HuH-7.5 (cell line): ENCODE data around the gene PPHLN1.

Source experiments
- DNase-seq: peaks from one replicate; pipeline ENCODE4 v3.0.0; 2011; ENCODE audit warnings: low spot score

The PPHLN1 gene, protein sequence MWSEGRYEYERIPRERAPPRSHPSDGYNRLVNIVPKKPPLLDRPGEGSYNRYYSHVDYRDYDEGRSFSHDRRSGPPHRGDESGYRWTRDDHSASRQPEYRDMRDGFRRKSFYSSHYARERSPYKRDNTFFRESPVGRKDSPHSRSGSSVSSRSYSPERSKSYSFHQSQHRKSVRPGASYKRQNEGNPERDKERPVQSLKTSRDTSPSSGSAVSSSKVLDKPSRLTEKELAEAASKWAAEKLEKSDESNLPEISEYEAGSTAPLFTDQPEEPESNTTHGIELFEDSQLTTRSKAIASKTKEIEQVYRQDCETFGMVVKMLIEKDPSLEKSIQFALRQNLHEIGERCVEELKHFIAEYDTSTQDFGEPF

DNA sequence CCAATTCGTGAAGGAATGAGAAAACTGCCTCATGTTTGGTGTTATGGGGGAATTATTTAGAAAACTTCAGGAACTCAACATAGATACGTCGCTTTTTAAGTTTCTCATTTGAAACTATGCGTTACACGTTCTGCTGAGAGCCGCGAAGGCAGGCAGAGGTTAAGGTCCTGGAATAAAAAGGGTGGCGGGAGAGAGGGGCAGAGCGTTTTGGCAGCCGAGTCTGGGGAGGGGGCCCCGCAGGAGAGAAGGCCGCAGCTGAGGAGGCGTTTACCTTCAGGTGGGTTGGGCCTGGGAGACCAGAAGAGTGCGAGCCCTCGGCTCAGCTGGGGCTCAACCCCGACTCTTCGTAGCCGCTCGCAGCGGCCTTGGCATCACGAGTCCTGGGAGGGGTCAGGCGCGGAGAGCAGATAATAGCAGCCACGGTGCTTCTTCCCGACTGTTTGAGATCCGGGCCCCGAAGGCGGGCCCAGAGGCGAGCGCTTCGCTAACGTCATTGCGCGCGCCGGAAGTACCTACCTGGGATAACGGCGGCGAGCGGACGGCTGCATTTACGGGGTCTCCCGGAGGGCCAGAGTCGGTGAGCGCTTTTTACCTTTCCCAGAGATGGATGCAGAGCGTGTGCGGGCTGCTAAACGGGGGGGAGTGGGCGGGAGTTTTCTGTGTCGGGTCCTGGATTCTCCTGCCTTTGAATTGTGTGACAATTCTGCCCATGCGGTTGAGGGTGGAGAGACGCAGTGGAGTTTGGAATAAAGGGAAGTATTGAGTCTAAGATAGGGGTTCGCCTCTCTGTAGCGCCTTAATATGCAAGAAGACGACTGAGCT, at the start of gene PPHLN1, which contains the start of gene ZCRB1:
Gene PPHLN1 (plus strand): TSS at position 515 of the 822 bp plus-strand sequence. CDS start 9,736 bp downstream, outside the sequence.
Gene ZCRB1 (minus strand): TSS at position 442 of the 822 bp plus-strand sequence. CDS start 1,992 bp downstream, outside the sequence.
- peak; percentile 70 for DNase-seq

DNA sequence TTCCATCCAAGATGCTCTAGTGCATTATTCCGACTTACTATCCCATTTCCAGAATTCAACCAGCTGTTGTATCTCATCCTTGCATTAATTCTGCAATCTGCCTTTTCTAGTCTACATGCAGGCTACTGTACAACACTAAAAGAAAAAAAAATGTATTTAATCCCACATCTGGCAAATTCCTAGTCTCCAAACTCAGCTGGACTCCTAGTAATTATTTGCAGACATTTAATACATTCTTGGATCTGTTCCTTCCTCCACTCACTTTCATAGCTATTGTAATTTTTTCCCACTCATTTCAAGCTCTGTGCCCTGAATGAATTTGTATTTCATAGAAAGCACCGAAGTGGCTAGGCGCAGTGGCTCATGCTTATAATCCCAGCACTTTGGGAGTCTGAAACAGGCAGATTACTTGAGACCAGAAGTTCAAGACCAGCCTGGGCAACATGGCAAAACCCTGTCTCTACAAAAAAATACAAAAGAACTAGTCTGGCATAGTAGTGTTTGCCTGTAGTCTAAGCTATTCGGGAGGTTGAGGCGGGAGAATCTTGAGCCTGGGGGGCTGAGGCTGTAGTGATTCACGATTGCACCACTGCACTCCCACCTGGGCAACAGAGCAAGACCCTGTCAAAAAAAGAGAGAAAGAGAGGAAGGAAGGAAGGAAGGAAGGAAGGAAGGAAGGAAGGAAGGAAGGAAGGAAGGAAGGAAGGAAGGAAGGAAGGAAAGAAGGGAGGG, 48.4 kb upstream of the PPHLN1 start:
- DNase-seq, result no peak

DNA sequence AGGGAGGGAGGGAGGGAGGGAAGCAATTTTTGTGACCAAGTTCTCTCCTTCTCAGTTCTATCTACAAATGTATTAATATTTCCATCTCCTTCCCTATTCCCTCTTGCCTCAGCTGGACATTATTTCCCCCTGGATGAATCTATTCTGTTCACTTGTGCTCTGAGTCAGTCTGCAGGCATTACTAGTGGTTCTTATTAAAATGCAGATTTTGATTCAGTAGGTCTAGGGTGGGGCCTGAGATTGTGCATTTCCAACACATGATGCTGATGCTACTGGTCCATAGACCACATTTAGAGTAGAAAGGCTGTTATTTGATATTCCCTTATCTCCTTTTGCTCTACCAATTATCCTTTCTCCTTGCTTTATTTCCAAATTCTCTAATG, 47.8 kb upstream of the PPHLN1 start:
- DNase-seq, result no peak

DNA sequence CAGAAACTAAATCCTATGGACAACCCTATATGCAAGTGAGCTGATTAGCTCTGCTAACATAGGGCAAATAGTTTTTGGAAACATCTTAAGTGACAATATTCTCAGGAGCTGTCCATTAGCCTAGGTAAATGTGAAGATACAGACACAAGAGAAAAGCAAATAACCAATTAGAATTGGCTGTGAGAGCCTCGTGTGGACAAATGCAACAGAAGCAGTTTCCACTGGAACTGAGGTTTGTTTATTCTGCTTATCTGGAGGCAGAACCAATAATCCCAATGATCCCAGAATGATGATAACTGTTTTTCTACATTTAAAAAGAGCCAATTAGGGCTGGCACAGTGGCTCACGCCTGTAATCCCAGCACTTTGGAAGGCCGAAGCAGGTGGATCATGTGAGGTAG, 44.7 kb upstream of the PPHLN1 start:
- peak; percentile 44 for DNase-seq

DNA sequence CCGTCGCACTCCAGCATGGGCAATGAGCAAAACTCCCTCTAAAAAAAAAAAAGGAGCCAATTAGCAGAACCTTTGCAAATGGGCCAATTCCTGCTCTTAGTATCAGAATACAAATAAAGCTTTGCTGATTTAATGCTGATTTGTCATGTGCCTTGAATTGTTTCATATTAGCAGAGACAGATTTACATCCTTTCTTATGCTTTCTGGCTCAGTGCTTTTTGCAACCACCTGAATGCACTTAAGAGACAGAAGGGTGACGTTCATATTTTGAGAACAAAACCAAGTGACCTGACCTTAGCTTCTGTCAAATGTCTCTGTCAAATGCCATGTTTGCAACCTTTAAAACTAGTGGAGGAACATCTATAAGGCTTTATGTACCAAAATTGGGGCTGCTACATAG, 44.1 kb upstream of the PPHLN1 start:
- DNase-seq, result no peak

DNA sequence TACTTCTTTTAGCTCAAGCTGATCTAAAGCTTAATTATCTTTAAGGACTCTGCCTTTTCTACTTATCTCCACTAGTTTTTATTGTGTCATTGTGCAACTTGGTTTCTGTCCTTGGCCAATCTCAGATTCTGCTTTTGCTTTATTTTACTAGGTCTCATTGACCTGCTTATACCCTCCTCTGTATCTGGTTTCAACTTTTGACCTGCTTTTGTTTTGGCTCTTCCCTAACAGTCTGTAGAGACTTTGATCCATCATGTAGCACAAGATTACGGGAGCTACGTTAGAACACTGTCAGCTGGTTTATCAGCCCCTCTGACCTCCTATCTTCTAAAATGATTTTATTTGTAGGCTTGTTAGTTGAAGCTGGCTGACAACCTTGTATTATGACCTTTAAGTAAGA, 43.7 kb upstream of the PPHLN1 start:
- DNase-seq, result no peak

DNA sequence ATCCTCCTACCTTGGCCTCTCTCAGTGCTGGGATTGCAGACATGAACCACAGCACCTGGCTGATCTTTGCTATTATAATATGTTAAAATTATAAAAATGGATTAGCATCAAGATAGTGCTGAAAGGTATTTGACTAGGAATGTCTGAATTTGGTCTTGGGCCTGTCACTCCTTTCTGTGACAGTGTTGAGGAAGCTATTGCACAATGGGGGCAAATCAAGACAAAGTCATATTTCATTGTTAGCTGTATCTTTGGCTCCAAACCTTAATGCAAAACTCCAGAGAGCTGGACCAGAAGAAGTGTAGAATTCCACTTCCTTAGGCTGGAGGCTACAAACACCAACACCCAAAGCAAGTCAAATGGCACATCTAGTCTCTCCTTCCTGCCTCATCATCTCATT, 42.2 kb upstream of the PPHLN1 start:
- DNase-seq, result no peak

DNA sequence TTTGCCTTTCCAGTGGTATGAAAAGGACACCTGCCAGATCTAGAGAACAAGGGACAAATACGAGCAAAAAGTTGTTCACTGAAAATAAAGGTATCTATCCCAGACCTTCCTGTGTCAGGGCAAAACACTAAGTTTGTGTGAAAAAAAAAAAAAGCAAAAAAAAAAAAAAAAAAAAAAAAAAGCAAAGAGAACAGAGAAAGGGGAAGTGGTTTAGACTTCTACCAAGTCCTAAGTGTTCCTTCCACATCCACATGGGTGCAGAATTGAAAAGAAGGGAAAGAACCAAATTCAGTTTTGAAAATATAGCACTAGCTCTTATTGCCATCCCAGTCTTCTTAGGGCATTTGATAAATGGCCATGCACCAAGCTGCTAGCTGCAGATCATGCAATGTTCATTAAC, 41.8 kb upstream of the PPHLN1 start:
- DNase-seq, result no peak

DNA sequence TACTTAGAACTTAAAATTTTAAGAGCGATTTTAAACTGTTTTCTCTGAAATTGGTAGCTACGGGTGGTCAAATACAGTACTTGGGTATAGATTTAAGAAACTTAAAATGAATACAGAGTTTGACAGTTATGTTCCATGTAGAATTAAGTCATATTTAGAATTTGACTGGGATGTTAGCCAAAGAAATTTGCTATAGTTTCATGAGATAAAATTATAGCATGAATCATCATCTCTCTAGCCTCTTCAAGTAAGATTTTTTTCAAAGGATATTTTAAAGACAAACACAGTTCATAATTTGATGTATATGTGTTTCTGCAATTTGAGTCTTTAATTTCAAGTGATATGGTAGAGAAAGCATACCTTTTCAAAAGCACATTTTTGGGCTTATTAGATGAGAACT, 41.1 kb upstream of the PPHLN1 start:
- DNase-seq, result no peak

DNA sequence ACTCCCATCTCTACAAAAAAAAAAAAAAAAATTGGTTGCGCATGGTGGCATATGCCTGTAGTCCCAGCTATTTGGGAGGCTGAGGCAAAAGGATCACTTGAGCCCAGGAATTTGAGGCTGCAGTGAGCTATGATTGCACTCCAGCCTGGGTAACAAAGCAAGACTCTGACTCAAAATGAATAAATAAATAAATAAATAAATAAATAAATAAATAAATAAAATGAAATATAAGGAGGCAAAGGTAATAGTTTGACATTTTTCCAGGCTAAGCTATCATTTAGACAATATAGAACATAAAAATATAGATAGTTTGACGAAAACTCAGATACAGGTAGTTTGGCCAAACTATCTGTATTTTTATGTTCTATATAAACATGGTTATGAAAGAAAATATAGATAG, 40.5 kb upstream of the PPHLN1 start:
- DNase-seq, result no peak

DNA sequence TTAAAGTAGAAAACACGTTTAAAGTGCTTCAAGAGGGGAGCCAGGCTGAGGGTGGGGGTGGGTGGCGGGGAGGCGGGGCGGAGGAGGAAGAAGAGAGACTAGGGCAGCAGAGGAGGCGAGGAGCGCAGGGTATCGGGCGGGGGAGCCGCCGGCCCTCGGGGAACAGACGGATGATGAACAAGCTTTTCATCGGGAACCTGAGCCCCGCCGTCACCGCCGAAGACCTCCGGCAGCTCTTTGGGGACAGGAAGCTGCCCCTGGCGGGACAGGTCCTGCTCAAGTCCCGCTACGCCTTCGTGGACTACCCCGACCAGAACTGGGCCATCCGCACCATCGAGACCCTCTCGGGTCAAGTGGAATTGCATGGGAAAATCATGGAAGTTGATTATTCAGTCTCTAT, 39.2 kb upstream of the PPHLN1 start:
- DNase-seq, result no peak

DNA sequence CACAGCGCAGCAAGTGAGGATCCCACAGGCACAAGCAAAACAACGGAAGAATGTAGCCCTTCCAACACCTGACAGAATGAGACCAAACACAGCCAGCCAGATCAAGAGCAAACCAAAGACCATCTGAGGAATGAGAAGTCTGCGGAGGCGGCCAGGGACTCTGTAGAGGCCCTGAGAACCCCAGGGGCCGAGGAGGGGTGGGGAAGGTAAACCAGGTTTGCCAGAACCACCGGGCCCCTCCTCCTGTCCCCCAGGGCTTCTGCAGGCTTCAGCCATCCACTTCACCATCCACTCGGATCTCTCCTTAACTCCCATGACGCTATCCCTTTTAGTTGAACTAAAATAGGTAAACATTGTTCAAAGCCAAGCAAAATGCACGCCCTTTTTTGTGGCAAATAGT, 37.4 kb upstream of the PPHLN1 start:
- DNase-seq, result no peak

DNA sequence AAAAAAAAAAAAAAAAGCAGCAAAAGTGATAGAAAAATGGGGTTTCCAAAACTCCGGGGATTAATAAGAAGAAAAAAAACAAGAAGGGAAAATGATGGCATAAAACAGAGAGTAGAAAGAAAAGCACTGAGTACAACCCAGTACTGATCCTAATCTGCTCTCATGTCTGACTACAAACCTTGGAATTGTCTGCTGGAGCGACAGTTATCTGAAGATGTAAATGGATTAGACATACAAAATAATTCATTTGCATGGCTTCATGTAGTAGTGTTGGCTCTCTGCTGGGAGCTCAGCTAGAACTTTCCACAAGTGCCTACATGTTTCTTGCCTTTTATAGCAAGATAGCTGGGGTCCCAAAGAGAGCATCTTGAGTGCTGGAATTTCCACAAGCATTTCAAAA, 34.3 kb upstream of the PPHLN1 start:
- DNase-seq, result no peak

DNA sequence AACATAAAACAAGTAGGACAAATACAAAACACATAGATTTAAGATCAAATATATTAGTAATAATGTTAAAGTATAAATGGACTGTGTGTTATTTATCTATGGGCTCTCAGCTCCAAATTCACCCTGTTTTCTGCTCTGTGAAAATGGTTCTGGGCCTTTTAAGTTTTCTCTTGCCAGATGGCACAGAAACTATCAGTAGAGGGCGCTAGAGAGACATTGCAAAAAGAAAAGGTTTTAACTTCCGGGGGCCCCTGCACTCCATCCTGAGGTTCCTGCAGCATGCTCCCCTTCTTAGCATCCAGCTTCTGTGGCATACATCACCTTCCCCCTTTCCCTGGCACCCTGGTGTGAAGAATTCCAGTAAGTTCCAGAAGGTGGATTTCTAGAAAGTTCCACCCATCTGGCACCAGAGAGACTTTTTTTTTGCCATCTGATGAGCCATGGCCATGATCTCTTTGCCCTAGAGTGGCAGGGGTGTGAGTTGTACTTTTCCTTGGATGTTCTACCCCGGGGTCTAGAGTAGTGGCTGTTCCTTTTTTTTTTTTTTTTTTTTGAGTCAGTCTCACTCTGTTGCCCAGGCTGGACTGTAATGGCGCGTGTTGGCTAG, 29.4 kb upstream of the PPHLN1 start:
- no peak for DNase-seq

DNA sequence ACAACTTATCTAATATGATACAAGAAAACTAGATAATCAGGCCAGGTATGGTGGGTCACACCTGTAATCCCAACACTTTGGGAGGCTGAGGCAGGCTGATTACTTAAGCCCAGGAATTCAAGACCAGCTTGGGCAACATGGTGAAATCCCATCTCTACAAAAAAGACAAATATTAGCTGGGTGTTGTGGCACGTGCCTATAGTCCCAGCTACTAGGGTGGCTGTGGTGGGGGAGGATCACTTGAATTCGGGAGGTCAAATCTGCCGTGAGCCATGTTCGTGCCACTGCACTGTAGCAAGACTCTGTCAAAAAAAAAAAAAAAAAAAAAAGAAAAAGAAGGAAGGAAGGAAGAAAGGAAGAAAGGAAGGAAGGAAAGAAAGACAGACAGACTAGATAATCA, 27.1 kb upstream of the PPHLN1 start:
- DNase-seq, result no peak

DNA sequence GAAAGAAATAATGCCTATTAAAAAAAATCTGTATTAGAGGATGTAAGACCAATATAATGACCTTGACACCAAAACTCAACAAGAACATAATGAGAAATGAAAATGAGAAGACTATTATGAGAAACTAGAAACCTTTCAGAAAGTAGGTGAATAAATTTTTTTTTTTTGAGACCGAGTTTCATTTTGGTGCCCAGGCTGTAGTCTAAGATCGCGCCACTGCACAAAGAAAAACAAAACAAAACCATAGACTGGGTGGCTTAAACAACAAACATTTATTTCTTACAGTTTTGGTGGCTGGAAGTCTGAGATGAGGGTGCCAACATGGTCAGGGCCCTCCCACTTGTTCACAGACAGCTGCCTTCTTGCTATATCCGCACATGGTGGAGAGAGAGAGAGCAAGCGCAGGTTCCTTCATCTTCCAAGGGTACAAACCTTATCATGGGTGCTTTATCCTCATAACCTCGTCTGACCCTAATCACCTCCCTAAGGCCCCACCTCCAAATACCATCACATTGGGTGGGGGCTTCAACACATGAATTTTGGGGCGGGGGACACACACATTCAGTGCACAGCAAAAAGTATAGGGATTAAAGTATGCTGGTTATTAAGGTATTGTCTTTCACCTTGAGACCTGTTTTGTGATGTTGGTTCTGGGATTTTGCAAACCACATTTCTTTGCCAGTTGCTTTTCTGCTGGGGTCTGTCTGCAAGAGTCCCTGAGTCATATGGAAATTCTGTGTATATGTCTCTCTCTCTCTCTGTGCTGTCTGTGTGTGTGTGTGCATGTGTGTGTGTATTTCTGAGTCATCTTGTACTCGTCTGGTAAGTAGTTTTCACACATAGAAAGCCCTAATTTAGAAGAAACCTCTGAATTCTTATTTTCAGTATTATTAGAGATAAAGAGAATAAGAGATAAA, 26.3 kb upstream of the PPHLN1 start:
- DNase-seq, result no peak

DNA sequence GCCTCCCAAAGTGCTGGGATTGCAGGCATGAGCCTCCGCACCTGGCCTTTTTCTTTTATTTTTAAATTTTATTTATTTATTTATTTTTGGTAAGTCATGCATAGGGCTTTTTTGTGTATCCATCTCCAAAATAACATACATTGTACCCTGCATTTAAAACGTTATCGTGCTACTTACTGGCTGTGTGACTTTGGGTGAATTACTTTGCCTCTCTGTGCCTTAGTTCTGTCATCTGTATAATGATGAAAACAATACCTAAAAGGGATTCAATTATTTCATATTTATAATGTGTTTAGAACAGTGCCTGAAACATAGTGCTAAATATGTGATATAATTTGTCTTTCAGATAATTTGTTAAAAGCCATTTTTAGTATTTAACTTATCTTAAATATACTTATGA, 19.7 kb upstream of the PPHLN1 start:
- DNase-seq, result no peak

DNA sequence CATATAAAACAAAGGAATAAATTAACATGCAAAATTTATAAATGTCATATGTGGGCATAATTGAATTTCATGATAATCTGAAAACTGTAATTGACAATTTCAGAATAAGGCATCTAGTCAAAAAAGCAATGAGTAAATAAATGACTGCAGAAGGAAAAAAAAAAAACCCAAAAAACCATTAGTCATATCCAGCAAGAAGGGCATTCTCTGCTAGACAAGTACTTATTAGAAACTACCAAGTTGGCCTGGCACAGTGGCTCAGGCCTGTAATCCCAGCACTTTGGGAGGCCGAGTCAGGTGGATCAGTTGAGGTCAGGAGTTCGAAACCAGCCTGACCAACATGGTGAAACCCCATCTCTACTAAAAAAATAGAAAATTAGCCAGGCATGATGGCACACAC, 17.6 kb upstream of the PPHLN1 start:
- no peak for DNase-seq

DNA sequence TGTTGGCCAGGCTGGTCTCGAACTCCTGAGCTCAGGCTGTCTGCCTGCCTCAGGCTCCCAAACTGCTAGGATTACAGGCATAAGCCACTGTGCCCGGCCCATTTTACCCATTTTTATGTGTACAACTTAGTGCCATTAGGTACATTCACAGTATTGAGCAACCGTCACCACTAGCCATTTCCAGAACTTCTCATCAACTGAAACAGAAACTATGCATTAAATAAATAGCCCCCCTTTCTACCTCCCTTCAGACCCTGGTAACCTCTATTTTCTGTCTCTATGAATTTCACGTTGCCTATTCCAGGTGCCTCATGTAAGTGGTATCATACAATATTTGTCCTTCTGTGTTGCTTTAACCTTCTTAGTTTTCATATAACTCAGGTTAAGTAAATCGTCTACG, 16.0 kb upstream of the PPHLN1 start:
- DNase-seq, result no peak

DNA sequence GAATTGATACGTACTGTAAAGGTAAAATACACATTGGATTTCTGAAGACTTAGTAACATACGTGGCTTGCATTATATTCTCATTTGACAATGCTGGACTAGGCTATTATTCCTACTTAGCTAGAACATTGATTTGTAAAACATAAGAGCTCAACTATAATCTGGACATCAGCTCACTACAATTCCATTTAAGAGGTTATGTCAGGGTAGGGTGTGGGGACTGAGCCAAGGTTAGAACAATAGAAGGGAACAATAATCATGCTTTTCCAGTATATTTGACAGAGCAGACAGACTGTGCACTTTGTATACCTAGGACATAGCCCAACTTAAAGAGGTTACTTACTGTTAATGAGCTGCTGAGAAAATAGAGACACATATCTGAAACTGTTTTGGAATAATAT, 10.9 kb upstream of the PPHLN1 start:
- DNase-seq, result no peak

DNA sequence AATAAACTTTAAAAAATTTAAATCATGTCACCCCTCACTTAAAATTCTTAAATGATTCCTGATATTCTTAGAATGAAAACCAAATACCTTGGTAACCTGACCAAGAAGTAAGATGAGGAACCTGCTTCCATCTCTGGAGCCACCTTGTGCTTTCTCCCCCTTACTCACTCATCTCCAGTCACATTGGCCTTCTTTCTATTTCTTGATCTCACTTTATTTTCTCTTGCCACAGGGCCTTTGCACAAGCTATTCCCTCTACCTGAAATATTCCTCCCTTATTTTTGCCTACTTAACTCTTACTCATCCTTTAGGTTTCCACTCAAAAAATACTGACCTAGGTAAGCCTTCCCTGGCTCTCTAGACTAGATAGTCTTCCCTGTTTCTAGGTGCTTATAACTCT, 5.2 kb upstream of the PPHLN1 start:
- DNase-seq, result no peak
